HG02678 (cell line): Measurements from ENCODE around the gene CD200.

Experiments
- ATAC-seq: cut with Tn5 transposase; IDR thresholded peaks from one replicate; pipeline ENCODE4 v1.9.1; 2021; ENCODE audit warnings: mild to moderate bottlenecking, moderate library complexity; ENCODE audit not compliant: unreplicated experiment

CD200 gene

DNA sequence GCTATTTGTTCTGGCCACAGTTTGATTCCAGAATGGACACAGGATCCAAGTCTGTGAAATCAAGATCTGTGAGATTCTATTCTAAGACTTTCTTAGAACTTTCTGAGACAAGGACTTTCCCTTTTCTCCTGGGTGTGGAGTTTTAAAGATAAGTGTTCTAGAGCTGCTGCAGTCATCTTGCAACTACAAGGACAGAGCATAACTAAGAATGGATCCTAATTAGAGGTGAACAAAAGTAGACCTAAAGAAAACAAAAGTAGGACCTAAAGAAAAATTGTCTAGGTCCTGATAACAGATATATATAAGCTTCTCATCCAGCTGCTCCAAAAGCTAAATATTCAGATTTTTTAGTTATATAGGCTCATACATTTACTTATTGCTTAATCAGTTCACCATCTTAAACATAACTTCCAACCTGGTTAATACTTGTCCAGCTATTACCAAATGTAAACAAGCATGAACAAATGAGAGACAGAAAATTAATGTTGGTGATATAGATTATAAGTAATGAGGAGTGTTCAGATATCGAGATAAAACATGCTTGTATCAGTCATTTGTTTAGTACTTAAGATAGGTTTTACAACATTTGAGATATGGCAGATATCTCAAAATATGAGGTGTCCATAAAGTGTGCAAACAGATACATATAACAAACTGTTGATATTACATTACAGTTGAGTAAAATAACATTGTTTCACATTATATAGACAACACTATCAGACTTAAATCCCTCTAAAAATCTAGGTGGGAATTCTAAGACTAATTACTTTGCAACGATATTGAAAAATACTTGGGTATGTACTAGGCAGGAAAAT is 75.1 kb downstream of the CD200 start:
- ATAC-seq: peak; percentile 33

DNA sequence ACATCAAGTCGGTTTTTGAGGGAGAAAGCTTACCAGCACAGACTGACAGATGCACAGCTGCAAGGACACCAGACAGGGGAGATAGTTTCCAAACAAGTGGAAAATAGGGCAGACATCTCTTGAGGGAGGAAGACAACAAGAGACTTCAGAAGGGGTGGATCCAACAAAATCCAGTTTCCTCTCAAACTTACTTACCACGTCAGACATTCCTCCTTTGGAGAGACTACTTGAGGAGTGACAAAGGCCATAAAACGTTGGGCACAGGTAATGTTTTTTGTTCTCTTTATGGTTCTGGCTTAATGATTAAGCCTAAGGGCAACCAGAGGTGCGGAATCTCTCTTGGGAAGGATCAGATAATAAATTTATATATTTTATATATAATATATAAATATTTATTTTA is 76.1 kb downstream of the CD200 start:
- ATAC-seq: no peak

DNA sequence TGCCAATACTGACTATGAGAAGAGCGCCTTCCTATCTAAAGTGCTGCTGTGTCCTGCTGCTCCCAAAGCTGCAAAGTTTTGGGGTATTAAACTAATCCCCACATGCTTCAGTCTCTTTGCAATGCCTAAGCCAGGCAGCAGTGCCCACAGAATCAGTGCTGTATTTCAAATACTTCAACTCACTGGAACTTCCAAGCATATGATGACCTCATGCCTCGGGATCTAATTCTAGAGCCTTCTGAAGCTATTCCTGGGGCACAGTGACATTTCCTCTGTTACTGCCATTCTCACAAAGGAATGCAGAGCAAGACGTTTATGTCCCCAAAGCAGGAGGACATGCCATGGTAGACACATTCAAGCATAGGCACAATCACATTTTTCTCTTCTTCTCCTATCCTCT is 78.5 kb downstream of the CD200 start:
- ATAC-seq: no peak
